Activated CD8-positive, alpha-beta memory T cell treated with anti-CD3 and anti-CD28 coated beads, Interleukin-2, amount 50 U/mL, for 4 hours (primary cell): Measurements from ENCODE around the gene SEC22A.

ENCODE experiments used
- DNase-seq: peaks from one replicate; pipeline ENCODE4 v3.0.0-alpha.2; 2020

Gene SEC22A

DNA sequence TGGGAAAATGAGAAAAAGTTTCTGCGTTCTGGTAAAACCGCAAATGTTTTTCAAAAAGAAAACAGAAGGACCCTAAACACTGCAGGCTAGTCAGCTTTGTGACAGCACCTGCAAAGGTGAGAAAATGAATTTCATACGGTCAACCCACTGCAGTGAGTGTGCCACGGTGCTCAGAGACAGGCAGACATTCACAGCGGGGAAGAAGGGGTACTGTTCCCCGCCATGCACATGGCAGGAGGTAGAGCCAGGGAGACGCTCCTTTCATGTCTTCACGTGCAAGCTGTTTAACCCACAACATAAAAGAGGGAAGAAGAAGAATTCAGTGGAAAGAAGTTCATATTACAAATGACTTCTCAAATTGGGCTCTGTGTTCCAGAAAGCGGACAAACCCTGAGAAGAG is 109.5 kb downstream of the SEC22A start:
- no peak for DNase-seq

DNA sequence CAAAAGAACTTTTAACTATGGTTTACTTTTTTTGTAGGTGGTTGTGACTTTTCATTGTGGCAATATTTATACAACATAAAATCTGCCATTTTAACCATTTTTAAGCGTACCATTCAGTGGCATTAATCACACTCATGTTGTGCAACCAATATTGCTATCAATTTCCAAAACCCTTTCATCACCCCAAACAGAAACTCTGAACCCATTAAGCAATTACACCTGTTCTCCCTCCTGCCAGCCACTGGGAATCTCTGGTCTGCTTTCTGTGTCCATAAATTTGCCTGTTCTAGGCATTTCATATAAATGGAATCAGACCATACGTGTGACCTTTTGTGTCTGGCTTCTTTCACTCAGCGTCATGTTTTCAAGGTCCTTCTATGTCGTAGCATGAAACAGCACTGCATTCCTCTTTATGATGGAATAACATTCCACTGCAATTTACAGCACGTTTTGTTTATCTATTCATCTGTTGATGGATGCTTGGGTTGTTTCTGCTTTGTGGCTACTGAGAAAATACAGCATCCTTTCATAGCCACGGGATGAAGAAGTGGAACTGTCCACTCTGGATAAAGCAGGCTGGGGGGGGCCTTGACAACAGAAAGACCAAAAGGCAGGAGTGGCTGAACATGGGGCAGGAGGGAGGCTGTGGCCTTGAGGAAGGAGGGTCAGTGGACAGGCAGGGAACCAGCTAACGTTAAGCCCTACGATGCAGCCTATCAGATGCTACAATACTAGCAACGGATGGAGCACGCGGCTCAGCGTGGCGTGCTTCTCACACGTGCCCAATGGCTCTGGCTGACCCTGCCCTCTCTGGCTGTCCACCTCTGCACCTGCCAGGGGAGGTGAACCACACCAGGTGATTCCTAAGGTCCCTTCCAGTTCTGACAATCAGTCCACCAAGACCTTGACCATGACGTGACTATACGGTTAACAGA is 110.9 kb downstream of the SEC22A start:
- DNase-seq = no peak

DNA sequence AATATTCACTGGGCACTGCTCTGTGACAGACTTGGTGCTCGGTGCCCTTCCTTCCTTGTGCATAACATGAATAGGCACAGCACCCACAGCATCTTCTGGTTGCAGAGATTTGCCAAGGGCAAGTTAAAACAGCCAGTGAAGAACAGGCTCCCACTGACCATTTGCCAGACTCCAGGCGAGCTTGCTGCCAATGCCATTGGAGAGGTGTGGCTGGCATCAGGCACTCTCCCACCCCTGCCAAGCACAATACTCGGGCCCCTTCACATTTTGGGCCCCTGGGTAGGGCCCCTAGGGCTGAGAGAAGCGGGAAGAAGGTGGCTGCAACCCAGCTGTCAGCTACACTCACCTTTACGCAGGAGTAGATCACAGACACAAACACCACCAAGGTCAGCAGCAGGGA is 112.1 kb downstream of the SEC22A start:
- DNase-seq = no peak

DNA sequence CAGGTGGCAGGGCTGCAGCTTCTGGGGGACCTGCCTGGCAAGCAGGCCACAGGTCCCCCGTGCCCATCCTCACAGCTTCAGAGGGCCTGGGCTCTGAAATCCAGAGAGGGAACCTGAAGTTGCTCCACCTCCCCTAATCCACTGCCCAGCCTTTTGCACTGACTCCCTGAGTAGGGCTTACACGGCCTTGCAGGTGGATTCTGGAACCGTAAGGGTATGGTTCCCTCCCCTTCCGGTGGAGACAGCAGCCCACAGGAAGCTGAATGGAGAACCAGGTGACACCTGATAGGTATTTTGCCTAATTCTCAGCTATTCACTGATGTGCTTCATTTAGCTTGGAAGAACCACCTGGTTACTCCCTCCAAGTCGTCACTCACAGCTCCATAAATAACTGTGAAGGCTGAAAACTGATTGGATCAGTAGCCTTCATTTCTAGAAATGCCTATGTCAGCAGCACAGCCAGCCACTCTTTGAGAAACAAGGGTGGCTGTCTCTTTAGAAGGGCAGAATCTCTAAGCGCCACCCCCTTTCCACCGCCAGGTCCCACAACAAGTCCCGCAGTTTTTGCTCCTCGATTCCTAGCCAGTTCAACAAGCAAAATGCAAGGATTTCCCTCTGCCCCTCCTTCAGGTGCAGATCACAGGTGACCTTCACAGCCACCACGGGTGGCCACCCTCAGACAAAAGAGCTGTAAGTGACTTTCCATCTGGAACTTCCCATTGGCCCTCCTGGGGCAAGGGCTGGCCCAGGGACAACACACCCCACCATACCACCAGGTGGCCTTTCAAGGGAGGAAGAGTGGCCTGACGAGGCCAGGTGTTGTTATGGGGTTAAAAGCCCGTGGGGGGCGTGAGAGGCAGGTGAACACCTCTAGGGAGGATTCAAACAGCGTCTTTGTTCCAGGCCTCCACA is 112.9 kb downstream of the SEC22A start:
- no peak for DNase-seq

DNA sequence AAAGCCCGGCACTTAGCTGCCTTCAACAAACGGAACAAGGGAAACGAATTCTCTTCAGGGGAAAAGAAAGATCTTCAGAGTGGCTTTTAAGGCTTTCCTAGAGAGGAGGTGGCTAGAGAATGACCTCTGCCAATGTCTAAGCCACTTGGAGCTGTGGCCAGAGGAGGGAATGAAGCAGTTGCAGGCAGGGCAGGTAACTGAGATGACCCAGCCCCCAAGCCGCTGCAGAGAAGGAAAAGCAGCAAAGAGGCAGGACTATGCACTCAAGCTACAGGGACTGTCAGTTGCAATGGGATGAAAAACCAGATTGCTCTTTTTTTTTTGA is 113.5 kb downstream of the SEC22A start:
- no peak for DNase-seq

DNA sequence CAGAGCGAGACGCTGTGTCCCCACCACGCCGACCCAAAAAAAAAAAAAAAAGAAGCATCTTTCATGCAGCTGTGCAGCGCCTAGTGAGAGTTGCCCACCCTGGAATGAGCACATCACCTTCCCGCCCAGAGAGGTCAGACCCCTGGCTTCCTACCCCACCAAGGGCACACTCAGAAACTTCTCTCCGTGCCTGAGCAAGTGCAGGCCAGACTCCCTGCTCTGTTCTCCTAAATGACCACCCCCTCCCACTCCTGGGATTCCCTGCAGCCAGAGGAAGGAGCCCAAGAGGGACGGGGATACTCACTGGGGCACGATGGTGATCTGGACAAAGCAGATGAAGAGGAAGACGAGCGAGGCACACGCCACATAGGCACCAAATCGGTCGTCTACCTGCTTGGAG is 116.0 kb downstream of the SEC22A start:
- no peak for DNase-seq

DNA sequence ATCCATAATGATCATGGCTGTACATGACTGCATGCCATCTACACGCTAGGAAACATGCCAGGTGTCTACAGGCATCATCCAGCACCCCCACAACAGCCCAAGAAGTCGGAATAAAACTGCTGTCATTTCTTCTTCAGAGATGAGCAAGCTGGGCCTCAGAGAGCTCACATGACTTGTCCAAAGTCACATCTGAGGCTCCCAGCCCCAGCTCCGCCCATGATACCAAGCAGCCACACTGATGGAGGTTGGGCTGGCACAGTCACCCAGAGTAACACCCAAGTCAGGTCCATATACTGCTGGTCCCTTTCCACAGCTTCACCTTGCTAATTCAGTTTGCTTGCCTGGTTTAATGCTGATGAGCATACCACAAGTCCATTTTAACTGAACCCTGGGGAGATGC is 116.6 kb downstream of the SEC22A start:
- no peak for DNase-seq

DNA sequence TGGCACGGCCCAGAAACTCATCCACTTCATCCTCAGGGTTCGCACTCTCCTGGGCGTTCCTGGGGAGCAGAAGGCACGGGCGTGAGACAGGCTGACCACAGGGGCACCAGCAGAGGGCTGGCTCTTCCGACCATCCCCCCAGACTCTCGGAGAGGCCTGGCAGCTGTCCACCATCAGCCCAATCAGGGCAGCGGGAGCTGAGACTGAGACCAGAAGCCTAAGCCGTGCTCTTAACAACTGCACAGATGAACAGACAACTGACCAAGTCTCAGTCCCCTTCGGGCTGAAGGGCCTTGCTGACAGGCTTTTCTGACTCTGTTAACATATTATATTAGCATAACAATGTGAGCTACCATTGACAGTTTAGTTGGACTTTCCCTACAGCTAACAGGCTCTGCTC is 118.0 kb downstream of the SEC22A start:
- DNase-seq = no peak

DNA sequence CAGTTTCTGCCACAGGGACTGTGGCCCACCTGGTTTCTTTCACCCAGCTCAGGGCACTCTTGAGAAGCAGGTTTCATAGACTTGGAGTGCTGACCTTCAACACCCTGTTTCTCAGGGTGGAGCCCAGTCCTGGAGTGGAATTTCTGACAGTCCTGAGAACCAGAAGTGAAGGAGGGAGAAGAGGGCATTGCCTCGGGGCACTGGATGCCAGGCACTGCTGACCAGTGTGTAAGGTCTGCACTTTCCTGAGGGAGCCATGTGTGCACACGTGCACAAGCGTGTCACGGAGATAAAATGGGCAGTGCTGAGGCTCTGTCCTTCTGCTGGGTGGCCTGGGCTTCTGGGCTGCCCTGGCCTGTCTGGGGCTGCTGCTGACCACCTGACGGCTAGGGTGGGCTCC is 118.5 kb downstream of the SEC22A start:
- DNase-seq = no peak

DNA sequence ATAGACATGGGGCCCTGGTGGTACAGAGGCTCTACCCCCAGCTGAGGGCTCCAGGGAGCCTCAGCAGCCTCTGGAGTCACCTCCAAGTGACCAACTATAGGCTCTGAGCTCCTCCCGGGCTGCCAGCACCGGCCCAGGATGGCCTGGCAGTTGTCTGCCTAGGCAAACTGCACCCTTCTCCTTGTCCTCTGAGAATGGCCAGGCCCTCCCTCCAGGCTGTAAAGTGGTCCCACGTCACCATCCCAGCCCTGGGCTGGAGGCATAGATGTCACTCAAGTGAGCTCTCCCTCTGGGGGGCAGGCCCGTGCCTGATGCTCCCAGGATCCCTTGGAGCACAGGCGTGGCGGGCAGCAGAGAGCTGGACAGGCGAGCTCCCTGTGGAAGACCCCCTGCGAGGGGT is 120.1 kb downstream of the SEC22A start:
- DNase-seq = no peak

DNA sequence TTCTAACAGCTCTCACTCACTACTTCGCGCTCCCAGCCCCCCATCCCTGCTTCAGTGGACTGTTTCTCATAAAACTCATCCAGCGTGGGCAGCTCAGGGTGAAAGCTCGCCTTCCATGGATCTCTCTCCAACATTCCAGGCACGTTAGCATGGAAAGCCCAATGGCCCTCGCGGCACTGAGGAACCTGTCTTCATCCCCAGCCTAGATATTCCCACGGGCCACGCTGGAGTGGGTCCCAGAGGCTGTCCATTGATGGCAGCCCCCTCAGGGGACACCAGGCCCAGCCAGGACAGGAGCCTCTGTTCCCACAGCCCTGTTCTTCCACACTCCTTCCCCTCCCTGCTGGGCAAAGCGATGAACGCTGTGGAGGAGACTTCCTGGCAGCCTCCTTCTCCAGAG is 121.1 kb downstream of the SEC22A start:
- no peak for DNase-seq
